H9 (cell line): ENCODE measurements around the gene TNPO3. TPM values are rescaled to one million over a fixed set of nuclear protein-coding genes. Genes with fewer than 3 reads are reported as not detected.
A peak's percentile ranks its signal among the peaks of the same experiment; 100 is the strongest.

ENCODE experiments used
- DNase-seq: peaks from one replicate; pipeline ENCODE4 v3.0.0-alpha.2; 2017
- H2AFZ ChIP-seq: one replicate; pipeline ENCODE4 v1.6.1; 2013; ENCODE audit warnings: mild to moderate bottlenecking, low read length, control low read depth, moderate library complexity
- H2AK5ac ChIP-seq: 2 replicates; pipeline ENCODE4 v1.6.1; 2013; ENCODE audit warnings: low read length, control low read depth, mixed read lengths; ENCODE audit not compliant: insufficient read length
- H2BK120ac ChIP-seq: one replicate; pipeline ENCODE4 v1.6.1; 2013; ENCODE audit warnings: low read depth, mild to moderate bottlenecking, low read length, control low read depth, inconsistent platforms; ENCODE audit not compliant: poor library complexity, severe bottlenecking
- H2BK12ac ChIP-seq: 2 replicates; pipeline ENCODE4 v1.6.1; 2013; ENCODE audit warnings: low read length, control low read depth, mixed read lengths, low read depth; ENCODE audit not compliant: insufficient read length
- H2BK15ac ChIP-seq: 2 replicates; pipeline ENCODE4 v1.6.1; 2013; ENCODE audit warnings: low read depth, low read length, control low read depth
- H2BK20ac ChIP-seq: one replicate; pipeline ENCODE4 v1.6.1; 2013; ENCODE audit warnings: low read depth, mild to moderate bottlenecking, low read length, control low read depth, inconsistent platforms; ENCODE audit not compliant: poor library complexity, severe bottlenecking
- H2BK5ac ChIP-seq: 2 replicates; pipeline ENCODE4 v1.6.1; 2013; ENCODE audit warnings: low read length, control low read depth, mixed read lengths; ENCODE audit not compliant: insufficient read length
- H3K14ac ChIP-seq: 2 replicates; pipeline ENCODE4 v1.6.1; 2013; ENCODE audit warnings: low read length, control low read depth; ENCODE audit not compliant: insufficient read depth
- H3K18ac ChIP-seq: 2 replicates; pipeline ENCODE4 v1.6.1; 2013; ENCODE audit warnings: low read depth, mild to moderate bottlenecking, mixed read lengths, low read length, control low read depth; ENCODE audit not compliant: insufficient read length
- H3K23ac ChIP-seq: 2 replicates; pipeline ENCODE4 v1.6.1; 2013; ENCODE audit warnings: low read length, control low read depth, mixed read lengths, low read depth; ENCODE audit not compliant: insufficient read length
- H3K23me2 ChIP-seq: 2 replicates; pipeline ENCODE4 v1.6.1; 2013; ENCODE audit warnings: low read depth, mild to moderate bottlenecking, mixed read lengths, low read length, control low read depth; ENCODE audit not compliant: insufficient read length, poor library complexity, severe bottlenecking
- H3K27ac ChIP-seq: 2 replicates; pipeline ENCODE4 v1.5.1; 2013; ENCODE audit warnings: low read length, control low read depth, mixed read lengths, low read depth; ENCODE audit not compliant: insufficient read length
- H3K27me3 ChIP-seq: 2 replicates; pipeline ENCODE4 v1.6.1; 2013; ENCODE audit warnings: low read length, control low read depth, inconsistent platforms; ENCODE audit not compliant: insufficient read depth
- H3K4ac ChIP-seq: 2 replicates; pipeline ENCODE4 v1.6.1; 2013; ENCODE audit warnings: low read depth, mild to moderate bottlenecking, control low read depth, inconsistent platforms, low read length, moderate library complexity
- H3K4me1 ChIP-seq: 2 replicates; pipeline ENCODE4 v1.6.1; 2013; ENCODE audit warnings: low read length, control low read depth, inconsistent platforms; ENCODE audit not compliant: insufficient read depth
- H3K4me2 ChIP-seq: 2 replicates; pipeline ENCODE4 v1.6.1; 2013; ENCODE audit warnings: low read length, control low read depth, mixed read lengths; ENCODE audit not compliant: insufficient read length, insufficient read depth
- H3K56ac ChIP-seq: 2 replicates; pipeline ENCODE4 v1.6.1; 2013; ENCODE audit warnings: low read depth, mild to moderate bottlenecking, mixed read lengths, low read length, control low read depth; ENCODE audit not compliant: insufficient read length
- H3K79me1 ChIP-seq: 2 replicates; pipeline ENCODE4 v1.6.1; 2013; ENCODE audit warnings: low read depth, mild to moderate bottlenecking, moderate library complexity, low read length, control low read depth, inconsistent platforms; ENCODE audit not compliant: insufficient read depth, poor library complexity, severe bottlenecking
- H3K79me2 ChIP-seq: 2 replicates; pipeline ENCODE4 v1.6.1; 2013; ENCODE audit warnings: low read length, control low read depth, inconsistent platforms; ENCODE audit not compliant: insufficient read depth
- H3K9ac ChIP-seq: 2 replicates; pipeline ENCODE4 v1.6.1; 2013; ENCODE audit warnings: low read length, control low read depth, mixed read lengths; ENCODE audit not compliant: insufficient read length; ENCODE audit errors: extremely low read depth
- H3K9me3 ChIP-seq: one replicate; pipeline ENCODE4 v1.6.1; 2013; ENCODE audit warnings: low read depth, low read length, inconsistent platforms; ENCODE audit not compliant: control insufficient read depth
- H3T11ph ChIP-seq: one replicate; pipeline ENCODE4 v1.6.1; 2013; ENCODE audit warnings: mild to moderate bottlenecking, low read length, control low read depth, inconsistent platforms
- H4K20me1 ChIP-seq: one replicate; pipeline ENCODE4 v1.6.1; 2013; ENCODE audit not compliant: control insufficient read depth, insufficient read length, insufficient read depth
- H4K5ac ChIP-seq: 2 replicates; pipeline ENCODE4 v1.6.1; 2013; ENCODE audit warnings: low read depth, mild to moderate bottlenecking, mixed read lengths, low read length, control low read depth; ENCODE audit not compliant: insufficient read length
- H4K8ac ChIP-seq: replicated peaks from 2 replicates; pipeline ENCODE4 v1.6.1; 2013; ENCODE audit warnings: low read length, control low read depth, mixed read lengths, low read depth; ENCODE audit not compliant: insufficient read length
- H4K91ac ChIP-seq: 2 replicates; pipeline ENCODE4 v1.6.1; 2013; ENCODE audit warnings: low read depth, mild to moderate bottlenecking, moderate library complexity, mixed read lengths, low read length, control low read depth; ENCODE audit not compliant: insufficient read length
- H3K27ac Mint-ChIP-seq, 3 experiments: 2 replicates in 2 of 3; 3 replicates in 1 of 3; pipeline ENCODE4 v1.8.0; 2020 to 2021; ENCODE audit warnings: mixed read lengths in 3 of 3, mild to moderate bottlenecking in 1 of 3, moderate library complexity in 1 of 3
- H3K27me3 Mint-ChIP-seq: 2 replicates; pipeline ENCODE4 v1.8.0; 2021; ENCODE audit warnings: low read depth, mild to moderate bottlenecking, moderate library complexity, mixed read lengths
- H3K36me3 Mint-ChIP-seq, 3 experiments: 2 replicates in 2 of 3; 3 replicates in 1 of 3; pipeline ENCODE4 v1.8.0; 2020 to 2021; ENCODE audit warnings: low read depth in 3 of 3, mixed read lengths in 3 of 3; ENCODE audit not compliant: insufficient read depth in 1 of 3
- H3K4me1 Mint-ChIP-seq, 2 experiments: 2 replicates each; pipeline ENCODE4 v1.8.0; 2020; ENCODE audit warnings: mixed read lengths in 2 of 2
- H3K4me3 Mint-ChIP-seq, 2 experiments: 2 replicates in 1 of 2; 3 replicates in 1 of 2; pipeline ENCODE4 v1.8.0; 2020 to 2021; ENCODE audit warnings: mild to moderate bottlenecking in 2 of 2, mixed read lengths in 2 of 2, moderate library complexity in 1 of 2
- H3K9me3 Mint-ChIP-seq, 2 experiments: 2 replicates in 1 of 2; 3 replicates in 1 of 2; pipeline ENCODE4 v1.8.0; 2020; ENCODE audit warnings: mild to moderate bottlenecking in 2 of 2, mixed read lengths in 2 of 2, moderate library complexity in 1 of 2
- WGBS: extraction: QIAGEN DNeasy Blood & Tissue Kit; methylation state at CpG from one replicate; pipeline ENCODE4 v1.1.7; 2013; ENCODE audit warnings: missing lambda C conversion rate, low lambda C conversion rate, mixed read lengths; ENCODE audit not compliant: insufficient read length; ENCODE audit errors: extremely low coverage; 5-methylcytosine and 5-hydroxymethylcytosine counted together
- total RNA-seq: library from RNA; stranded (reverse); gene quantifications from 2 replicates; pipeline ENCODE4 v1.2.1, GENCODE V29; 2021
- TF ChIP-seq, protein P1 (sequence below): fragments of 200-600 bp; sonication (generic); conservative IDR thresholded peaks from 3 replicates; pipeline ENCODE4 v1.8.0; 2021; ENCODE audit warnings: antibody characterized with exemption, mild to moderate bottlenecking

TNPO3 gene
- total RNA-seq, 1 experiment from 2014 or later, result 90.1 TPM

- Histone ChIP-seq H4K20me1 (no peaks in the 10 kb centered on the region), H3K56ac (no peak overlapping the region), H3K79me1 (no peaks in the 10 kb centered on the region), H2BK15ac (no peak overlapping the region), H2BK5ac (no peak overlapping the region), H4K8ac (no peak overlapping the region), H2BK120ac (no peak overlapping the region), H4K91ac (no peak overlapping the region), H3K4ac (no peak overlapping the region), H3K79me2 (no peaks in the 10 kb centered on the region), H3K27me3 (peaks cover 7% of the 10 kb centered on the region; the same call in 1 of the 2 replicates), H3K9ac (no peak overlapping the region), H3K4me1 (peaks cover 7% of the 10 kb centered on the region; the same call in 1 of the 2 replicates), H3K23me2 (peaks cover 12% of the 10 kb centered on the region), H3K9me3 (no peaks in the 10 kb centered on the region), H3K18ac (no peak overlapping the region), H3T11ph (no peak overlapping the region), H4K5ac (no peak overlapping the region), H3K4me2 (peak overlapping the region; percentile 50), H2BK20ac (no peak overlapping the region), H2BK12ac (no peak overlapping the region), H2AFZ (no peak overlapping the region), H2AK5ac (no peak overlapping the region), H3K23ac (no peak overlapping the region), H3K27ac (no peak overlapping the region), H3K14ac (peak overlapping the region; percentile 73)
- no CpG with 5 or more reads among the region's 42 CpGs for WGBS
- TF ChIP-seq, protein P1, sequence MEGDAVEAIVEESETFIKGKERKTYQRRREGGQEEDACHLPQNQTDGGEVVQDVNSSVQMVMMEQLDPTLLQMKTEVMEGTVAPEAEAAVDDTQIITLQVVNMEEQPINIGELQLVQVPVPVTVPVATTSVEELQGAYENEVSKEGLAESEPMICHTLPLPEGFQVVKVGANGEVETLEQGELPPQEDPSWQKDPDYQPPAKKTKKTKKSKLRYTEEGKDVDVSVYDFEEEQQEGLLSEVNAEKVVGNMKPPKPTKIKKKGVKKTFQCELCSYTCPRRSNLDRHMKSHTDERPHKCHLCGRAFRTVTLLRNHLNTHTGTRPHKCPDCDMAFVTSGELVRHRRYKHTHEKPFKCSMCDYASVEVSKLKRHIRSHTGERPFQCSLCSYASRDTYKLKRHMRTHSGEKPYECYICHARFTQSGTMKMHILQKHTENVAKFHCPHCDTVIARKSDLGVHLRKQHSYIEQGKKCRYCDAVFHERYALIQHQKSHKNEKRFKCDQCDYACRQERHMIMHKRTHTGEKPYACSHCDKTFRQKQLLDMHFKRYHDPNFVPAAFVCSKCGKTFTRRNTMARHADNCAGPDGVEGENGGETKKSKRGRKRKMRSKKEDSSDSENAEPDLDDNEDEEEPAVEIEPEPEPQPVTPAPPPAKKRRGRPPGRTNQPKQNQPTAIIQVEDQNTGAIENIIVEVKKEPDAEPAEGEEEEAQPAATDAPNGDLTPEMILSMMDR, result no peak
- peak; percentile 88 for DNase-seq
- Mint-ChIP-seq H3K4me1 (peaks cover 23 to 34% of the 10 kb centered on the region in 2 experiments), H3K4me3 (peak overlapping the region; percentile 76 to 87), H3K9me3 (peaks cover 0 to 2% of the 10 kb centered on the region in 2 experiments; a peak in 1 of 5 replicates), H3K27ac (peak overlapping the region in 1 of 3 experiments; percentile 28; a peak in 2 of 7 replicates), H3K27me3 (peaks cover 25% of the 10 kb centered on the region), H3K36me3 (peaks cover 0 to 10% (median 5%) of the 10 kb centered on the region in 3 experiments; a peak in 5 of 7 replicates)
These were observed 145.0 kb downstream of the TNPO3 start for GRCh38 chr7:128909625-128910568.
